ENCODE results near the gene DAB2.

- TF ChIP-seq CTCF (IDR thresholded peaks at IDR 0.05): no peak
- TF ChIP-seq POLR2A (IDR thresholded peaks at IDR 0.05): no peak
- TF ChIP-seq POLR2AphosphoS5 (IDR thresholded peaks at IDR 0.05): no peak
Measured at GRCh38 chr5:39364367-39364766, 60.4 kb downstream of the DAB2 start, which contains the start of gene C9.
